H1 (cell line): Measurements from ENCODE around the gene ITPKB. TPM values are rescaled to one million over a fixed set of nuclear protein-coding genes. Genes with fewer than 3 reads are reported as not detected.

Experiments
- CTCF ChIA-PET: fragments of 300-600 bp; sonication (Branson Sonifier 250); formaldehyde crosslinking; loops from one replicate; lab custom pipeline; 2021; ENCODE audit not compliant: partially characterized antibody; lab: Charles Lee
- POLR2A ChIA-PET: fragments of 300-600 bp; sonication (Branson Sonifier 250); formaldehyde crosslinking; loops from one replicate; lab custom pipeline; 2021; ENCODE audit warnings: inconsistent platforms; ENCODE audit not compliant: partially characterized antibody; lab: Charles Lee
- DNase-seq, 2 experiments: peaks; one replicate each; pipeline versions ENCODE4 v3.0.0 to v3.0.0-alpha.2; 2010 to 2022; ENCODE audit warnings: low spot score in 2 of 2, low read depth in 1 of 2, mixed read lengths in 1 of 2
- FAIRE-seq: peaks from 2 replicates; lab custom pipeline; 2011; peaks lifted over from hg19 to GRCh38; lab: Jason Lieb, UNC
- H2AFZ ChIP-seq: 2 replicates; pipeline ENCODE4 v1.8.1; 2012; ENCODE audit warnings: low read length, inconsistent platforms
- H2AK5ac ChIP-seq: 2 replicates; pipeline ENCODE4 v1.6.1; 2013; ENCODE audit warnings: low read depth, low read length
- H2BK120ac ChIP-seq: replicated peaks from 2 replicates; pipeline ENCODE3; 2013; ENCODE audit warnings: low read depth, low read length, inconsistent platforms
- H2BK12ac ChIP-seq: 2 replicates; pipeline ENCODE4 v1.6.1; 2013; ENCODE audit warnings: low read depth, low read length
- H2BK15ac ChIP-seq: 2 replicates; pipeline ENCODE4 v1.6.1; 2013; ENCODE audit warnings: low read length
- H2BK20ac ChIP-seq: 2 replicates; pipeline ENCODE4 v1.6.1; 2013; ENCODE audit warnings: low read length
- H2BK5ac ChIP-seq: 2 replicates; pipeline ENCODE4 v1.6.1; 2013; ENCODE audit warnings: low read depth, low read length
- H3K14ac ChIP-seq: 2 replicates; pipeline ENCODE4 v1.6.1; 2013; ENCODE audit warnings: inconsistent platforms; ENCODE audit not compliant: insufficient read length
- H3K18ac ChIP-seq: 2 replicates; pipeline ENCODE4 v1.6.1; 2013; ENCODE audit warnings: low read length; ENCODE audit errors: extremely low read depth
- H3K23ac ChIP-seq: 2 replicates; pipeline ENCODE4 v1.6.1; 2013; ENCODE audit warnings: inconsistent platforms; ENCODE audit not compliant: insufficient read length
- H3K23me2 ChIP-seq: 2 replicates; pipeline ENCODE4 v1.6.1; 2013; ENCODE audit warnings: low read depth, low read length
- H3K27ac ChIP-seq: 2 replicates; pipeline ENCODE4 v1.6.1; 2011; ENCODE audit warnings: low read depth, low read length, inconsistent platforms
- H3K27me3 ChIP-seq, 4 experiments: replicated peaks in 1 of 4; 1 replicate in 1 of 4; 2 replicates in 3 of 4; pipeline versions ENCODE4 v1.6.1 to v1.8.1; 2011 to 2013; ENCODE audit warnings: low read length in 3 of 4, mild to moderate bottlenecking in 3 of 4, inconsistent platforms in 2 of 4, mixed read lengths in 2 of 4, moderate library complexity in 1 of 4; ENCODE audit not compliant: control insufficient read depth in 3 of 4, insufficient read depth in 3 of 4; ENCODE audit errors: extremely low read depth in 1 of 4
- H3K36me3 ChIP-seq, 4 experiments: 2 replicates each; pipeline versions ENCODE4 v1.6.1 to v1.8.1; 2011 to 2013; ENCODE audit warnings: mild to moderate bottlenecking in 4 of 4, low read length in 3 of 4, moderate library complexity in 2 of 4, control low read depth in 1 of 4, inconsistent platforms in 1 of 4; ENCODE audit not compliant: insufficient read depth in 4 of 4, control insufficient read depth in 2 of 4
- H3K4ac ChIP-seq: replicated peaks from 2 replicates; pipeline ENCODE3; 2013; ENCODE audit warnings: low read length, low read depth, mixed read lengths, inconsistent platforms; ENCODE audit not compliant: insufficient read length
- H3K4me1 ChIP-seq, 4 experiments: replicated peaks in 1 of 4; 1 replicate in 1 of 4; 2 replicates in 3 of 4; pipeline versions ENCODE4 v1.6.1 to v1.8.1; 2011 to 2013; ENCODE audit warnings: low read length in 3 of 4, inconsistent platforms in 2 of 4, mixed read lengths in 1 of 4; ENCODE audit not compliant: insufficient read depth in 4 of 4, control insufficient read depth in 3 of 4
- H3K4me2 ChIP-seq, 2 experiments: 2 replicates each; pipeline versions ENCODE4 v1.6.1 to v1.8.1; 2011 to 2013; ENCODE audit warnings: low read depth in 2 of 2, low read length in 2 of 2, control low read depth in 1 of 2, inconsistent platforms in 1 of 2, mild to moderate bottlenecking in 1 of 2; ENCODE audit not compliant: insufficient read depth in 1 of 2
- H3K4me3 ChIP-seq, 4 experiments: fragments of 200-600, 300-600 bp in 1 of 4; sonication (generic), shearing (Covaris generic), sonication (Bioruptor Twin) in 1 of 4; 2 replicates each; pipeline versions ENCODE4 v1.5.1 to v1.8.1; 2011 to 2016; ENCODE audit warnings: low read length in 4 of 4, low read depth in 3 of 4, control low read depth in 2 of 4, inconsistent platforms in 2 of 4, mild to moderate bottlenecking in 2 of 4, mixed read lengths in 1 of 4, moderate library complexity in 1 of 4; ENCODE audit not compliant: insufficient read depth in 2 of 4; ENCODE audit errors: extremely low read depth in 1 of 4
- H3K56ac ChIP-seq: replicated peaks from 2 replicates; pipeline ENCODE3; 2013; ENCODE audit warnings: low read depth, mild to moderate bottlenecking, mixed read lengths, low read length, inconsistent platforms; ENCODE audit not compliant: insufficient read length
- H3K79me1 ChIP-seq: 2 replicates; pipeline ENCODE4 v1.6.1; 2013; ENCODE audit warnings: low read depth, low read length, control low read depth
- H3K79me2 ChIP-seq, 2 experiments: 2 replicates each; pipeline versions ENCODE4 v1.6.1 to v1.8.1; 2012 to 2013; ENCODE audit warnings: low read length in 2 of 2, mild to moderate bottlenecking in 2 of 2, inconsistent platforms in 1 of 2; ENCODE audit not compliant: insufficient read depth in 2 of 2, control insufficient read depth in 1 of 2
- H3K9ac ChIP-seq, 4 experiments: replicated peaks in 1 of 4; 1 replicate in 1 of 4; 2 replicates in 3 of 4; pipeline versions ENCODE4 v1.6.1 to v1.8.1; 2011 to 2013; ENCODE audit warnings: low read depth in 3 of 4, low read length in 3 of 4, control low read depth in 2 of 4, mild to moderate bottlenecking in 2 of 4, moderate library complexity in 2 of 4, inconsistent platforms in 1 of 4; ENCODE audit errors: extremely low read depth in 1 of 4
- H3K9me3 ChIP-seq, 2 experiments: 2 replicates each; pipeline versions ENCODE4 v1.6.1 to v1.8.1; 2012 to 2013; ENCODE audit warnings: mild to moderate bottlenecking in 2 of 2, moderate library complexity in 2 of 2, control low read depth in 1 of 2, inconsistent platforms in 1 of 2, low read depth in 1 of 2, low read length in 1 of 2, mixed read lengths in 1 of 2; ENCODE audit not compliant: insufficient read depth in 2 of 2
- H4K20me1 ChIP-seq, 2 experiments: replicated peaks in 1 of 2; 2 replicates each; pipeline versions ENCODE3 to v1.8.1; 2011 to 2013; ENCODE audit warnings: inconsistent platforms in 2 of 2, low read length in 2 of 2, mild to moderate bottlenecking in 1 of 2; ENCODE audit not compliant: insufficient read depth in 2 of 2, control insufficient read depth in 1 of 2
- H4K5ac ChIP-seq: 2 replicates; pipeline ENCODE4 v1.6.1; 2013; ENCODE audit warnings: low read length, low read depth, mixed read lengths, inconsistent platforms; ENCODE audit not compliant: insufficient read length
- H4K8ac ChIP-seq: 2 replicates; pipeline ENCODE4 v1.8.0; 2013; ENCODE audit warnings: mild to moderate bottlenecking, moderate library complexity, low read length, inconsistent platforms; ENCODE audit not compliant: insufficient read depth; ENCODE audit errors: extremely low read depth
- H4K91ac ChIP-seq: replicated peaks from 2 replicates; pipeline ENCODE3; 2013; ENCODE audit warnings: low read length, mixed read lengths, inconsistent platforms; ENCODE audit not compliant: insufficient read length
- BCL11A ChIP-seq, 2 experiments: IDR thresholded peaks; one replicate each; pipeline ENCODE4 v1.6.1; 2011; ENCODE audit warnings: low read depth in 2 of 2, low read length in 2 of 2, mild to moderate bottlenecking in 2 of 2
- CHD2 ChIP-seq: IDR thresholded peaks from 2 replicates; pipeline ENCODE4 v1.6.1; 2012; ENCODE audit warnings: low read length, improper control_type of control experiment
- CTBP2 ChIP-seq: IDR thresholded peaks from 2 replicates; pipeline ENCODE4 v1.7.0; 2011; ENCODE audit warnings: borderline replicate concordance, mild to moderate bottlenecking, moderate library complexity, mixed read lengths, low read length; ENCODE audit not compliant: insufficient read depth, insufficient read length
- PHF8 ChIP-seq: fragments of 200-600 bp; sonication (generic); conservative IDR thresholded peaks from 2 replicates; pipeline ENCODE4 v1.7.1; 2012; ENCODE audit warnings: low read depth, mild to moderate bottlenecking, inconsistent platforms, low read length, moderate library complexity
- POU5F1 ChIP-seq: IDR thresholded peaks from 2 replicates; pipeline ENCODE4 v1.6.1; 2011; ENCODE audit warnings: low read depth, mild to moderate bottlenecking, low read length, moderate library complexity
- RXRA ChIP-seq: IDR thresholded peaks from 2 replicates; pipeline ENCODE4 v1.6.1; 2011; ENCODE audit warnings: low read depth, mild to moderate bottlenecking, low read length, moderate library complexity; ENCODE audit not compliant: insufficient read depth
- SIN3A ChIP-seq, 2 experiments: IDR thresholded peaks in 1 of 2; conservative IDR thresholded peaks in 1 of 2; 2 replicates each; pipeline ENCODE4 v1.6.1; 2011 to 2012; ENCODE audit warnings: low read length in 2 of 2, improper control_type of control experiment in 1 of 2, low read depth in 1 of 2, mild to moderate bottlenecking in 1 of 2
- SIX5 ChIP-seq: IDR thresholded peaks from 2 replicates; pipeline ENCODE4 v1.6.1; 2011; ENCODE audit warnings: mild to moderate bottlenecking, low read depth, low read length
- USF2 ChIP-seq: IDR thresholded peaks from 2 replicates; pipeline ENCODE4 v1.6.1; 2011; ENCODE audit warnings: low read length, improper control_type of control experiment
- WGBS, 2 experiments: shearing (Covaris generic) in 1 of 2; methylation state at CpG; one replicate each; pipeline versions ENCODE4 v1.1.6 to v1.1.7; 2013 to 2015; ENCODE audit warnings: low lambda C conversion rate in 2 of 2, mixed read lengths in 2 of 2, inconsistent platforms in 1 of 2, low coverage in 1 of 2, missing lambda C conversion rate in 1 of 2; ENCODE audit not compliant: insufficient replicate concordance in 2 of 2, insufficient coverage in 1 of 2, insufficient read length in 1 of 2; ENCODE audit errors: extremely low coverage in 1 of 2, missing lambda C conversion rate in 1 of 2; 5-methylcytosine and 5-hydroxymethylcytosine counted together
- polyA plus RNA-seq, 7 experiments: library from polyadenylated mRNA; depleted of rRNA in 3 of 7; stranded (reverse) in 5 of 7; unstranded in 2 of 7; fragments of >200 nt in 5 of 7; fragments of 200-250 nt in 2 of 7; gene quantifications; 1 replicate in 5 of 7; 2 replicates in 1 of 7; 4 replicates in 1 of 7; pipeline versions ENCODE4 v1.2.1 to v1.2.3, GENCODE V29; 2011 to 2013; ENCODE audit warnings: missing spikeins in 2 of 7, mixed read lengths in 2 of 7
- total RNA-seq: library from RNA; stranded (reverse); fragmentation: NEBNext Ultra II Directional; extraction: Animal tissue kit (Norgen Biotek cat#: 25700); gene quantifications from 2 replicates; pipeline ENCODE4 v1.2.1, GENCODE V29; 2021

Gene ITPKB
- total and polyA plus RNA-seq, 2 of the 8 experiments (the other 6 are each of a cell fraction or from before 2014, with no cell fraction given) = 1.7 to 4.8 TPM

- Histone ChIP-seq H3K23me2 (0 out of 2 replicates have a peak, but pooled peaks cover 2% of the 10 kb centered on the region), H3K9me3 (no peaks in the 10 kb centered on the region; a peak in 1 of 4 replicates), H3K27me3 (no peaks in the 10 kb centered on the region), H4K91ac (no peak overlapping the region), H4K8ac (no peak overlapping the region), H3K27ac (no peak overlapping the region), H3K14ac (no peak overlapping the region), H3K4ac (no peak overlapping the region), H2BK120ac (no peak overlapping the region), H3K4me2 (no peak overlapping the region), H3K4me3 (no peak overlapping the region), H2BK12ac (no peak overlapping the region), H3K36me3 (no peaks in the 10 kb centered on the region), H2AK5ac (0 out of 2 replicates have a peak overlapping the region, but pooled peaks have one; percentile 85), H3K79me1 (peaks cover 2% of the 10 kb centered on the region; the same call in 1 of the 2 replicates), H2BK15ac (no peak overlapping the region), H4K20me1 (no peaks in the 10 kb centered on the region), H3K79me2 (no peaks in the 10 kb centered on the region), H4K5ac (no peak overlapping the region), H3K23ac (no peak overlapping the region), H2AFZ (no peak overlapping the region), H3K56ac (no peak overlapping the region), H2BK20ac (no peak overlapping the region), H3K9ac (no peak overlapping the region), H3K4me1 (no peaks in the 10 kb centered on the region), H2BK5ac (no peak overlapping the region), H3K18ac (no peak overlapping the region)
- no peak for TF ChIP-seq CHD2
- no peak for TF ChIP-seq SIX5
- TF ChIP-seq SIN3A (conservative IDR thresholded peaks at IDR 0.05 in 1 of 2, IDR thresholded peaks at IDR 0.05 in 1 of 2; ENCODE audit: low read depth in 1 of 2, low read length in 2 of 2) = no peak
- TF ChIP-seq BCL11A (IDR thresholded peaks at IDR 0.05; ENCODE audit: low read depth in 2 of 2, low read length in 2 of 2) = no peak
- TF ChIP-seq CTBP2 = no peak
- no peak for TF ChIP-seq POU5F1
- no peak for TF ChIP-seq PHF8
- no peak for TF ChIP-seq RXRA
- TF ChIP-seq USF2 = no peak
- WGBS, 2 experiments = 89% methylated on average over 21 of the region's 21 CpGs; no CpG with 5 or more reads in 1 of the 2 experiments
- DNase-seq (no peak), FAIRE-seq (no peak)
- POLR2A ChIA-PET = no interaction called here
- CTCF ChIA-PET = interaction anchor here (0.6 to 2.8 kb wide), 30 partner anchors 8 to 200 kb away, joined by 3 to 12 read pairs (median 5); no protein-coding TSS in a partner anchor
Observed at GRCh38 chr1:226711976-226712741, 26.9 kb downstream of the ITPKB start.
